Naive thymus-derived CD8-positive, alpha-beta T cell (primary cell): ENCODE data around the gene BRIP1. TPM values are rescaled to one million over a fixed set of nuclear protein-coding genes. Genes with fewer than 3 reads are reported as not detected.
"Not testable (repeated sequence)": the region's sequence is repeated elsewhere in the genome, so short reads cannot be mapped to it uniquely, and the experiment has no call there.

ENCODE experiments used
- ATAC-seq, 2 donors: fragments of 150-1000 bp; cut with Tn5 transposase in 1 of 2; sonication (Bioruptor Pico), chemical (Tn5 transposase) in 1 of 2; 1 replicate in 1 of 2; 2 replicates in 1 of 2; pipeline ENCODE4 v1.10.0; 2021; ENCODE audit warnings: mild to moderate bottlenecking in 2 of 2, moderate library complexity in 2 of 2
- POLR2A ChIA-PET: fragments of 350-600 bp; sonication (Branson Sonifier 250); formaldehyde crosslinking; loops from one replicate; lab custom pipeline; 2021; ENCODE audit warnings: antibody characterized with exemption; lab: Charles Lee
- DNase-seq, 10 donors: peaks; one replicate each; pipeline versions ENCODE4 v3.0.0 to v3.0.0-alpha.2; 2020 to 2022
- H3K27ac Mint-ChIP-seq, 10 donors: one replicate each; pipeline ENCODE4 v1.8.0; 2020 to 2022; ENCODE audit warnings: mild to moderate bottlenecking in 10 of 10, mixed read lengths in 10 of 10, moderate library complexity in 4 of 10, inconsistent platforms in 1 of 10
- H3K27me3 Mint-ChIP-seq, 5 donors: one replicate each; pipeline ENCODE4 v1.8.0; 2021 to 2022; ENCODE audit warnings: mixed read lengths in 5 of 5
- H3K36me3 Mint-ChIP-seq, 3 donors: one replicate each; pipeline ENCODE4 v1.8.0; 2020 to 2022; ENCODE audit warnings: mixed read lengths in 3 of 3, mild to moderate bottlenecking in 2 of 3, inconsistent platforms in 1 of 3
- H3K4me1 Mint-ChIP-seq, 4 donors: one replicate each; pipeline ENCODE4 v1.8.0; 2021 to 2022; ENCODE audit warnings: mixed read lengths in 4 of 4
- H3K4me3 Mint-ChIP-seq, 10 donors: one replicate each; pipeline ENCODE4 v1.8.0; 2020 to 2022; ENCODE audit warnings: mild to moderate bottlenecking in 10 of 10, mixed read lengths in 10 of 10, moderate library complexity in 6 of 10, inconsistent platforms in 1 of 10
- H3K9me3 Mint-ChIP-seq, 9 donors: one replicate each; pipeline ENCODE4 v1.8.0; 2020 to 2022; ENCODE audit warnings: mixed read lengths in 9 of 9, mild to moderate bottlenecking in 3 of 9, inconsistent platforms in 1 of 9, moderate library complexity in 1 of 9
- polyA plus RNA-seq, 3 donors: library from polyadenylated mRNA; unstranded; fragments of 300-500 nt; fragmentation: Illumina TruSeq; gene quantifications; one replicate each; pipeline ENCODE4 v1.2.3, GENCODE V29; 2021
- total RNA-seq, 8 experiments: library from RNA in 2 of 8; stranded (reverse) in 2 of 8; gene quantifications; one replicate each; pipeline ENCODE4 v1.2.3 and lab custom pipeline; 2021 to 2026

BRIP1 gene
- total and polyA plus RNA-seq, 5 experiments from 2014 or later, result 0.46 to 0.77 (median 0.74) TPM; not detected in 1

GRCh38 chr17:61836266-61837174 lies 26.8 kb downstream of the BRIP1 start:
- Mint-ChIP-seq H3K27me3 (no peaks in the 10 kb centered on the region), H3K9me3 (no peaks in the 10 kb centered on the region), H3K4me1 (peaks cover 0 to 2% (median 0%) of the 10 kb centered on the region in 4 donors), H3K36me3 (no peaks in the 10 kb centered on the region), H3K4me3 (no peak overlapping the region), H3K27ac (no peak overlapping the region)
- POLR2A ChIA-PET, result no interaction called here
- DNase-seq (no peak), ATAC-seq (no peak)

- no peaks in the 10 kb centered on the region for H3K27me3 Mint-ChIP-seq
- POLR2A ChIA-PET, result no interaction called here
- no peak overlapping the region for H3K27ac Mint-ChIP-seq
- ATAC-seq, result no peak
- DNase-seq, result no peak
- H3K9me3 Mint-ChIP-seq, result no peaks in the 10 kb centered on the region
- H3K36me3 Mint-ChIP-seq, result no peaks in the 10 kb centered on the region
- no peak overlapping the region for H3K4me3 Mint-ChIP-seq
- H3K4me1 Mint-ChIP-seq, result peaks cover 0 to 2% (median 0%) of the 10 kb centered on the region in 4 donors
Measured at GRCh38 chr17:61835606-61836005, 27.7 kb downstream of the BRIP1 start.

GRCh38 chr17:61834610-61835009 lies 28.7 kb downstream of the BRIP1 start:
- H3K9me3 Mint-ChIP-seq, result no peaks in the 10 kb centered on the region
- POLR2A ChIA-PET, result no interaction called here
- peaks cover 0 to 2% (median 0%) of the 10 kb centered on the region in 4 donors for H3K4me1 Mint-ChIP-seq
- ATAC-seq (no peak), DNase-seq (no peak)
- no peaks in the 10 kb centered on the region for H3K27me3 Mint-ChIP-seq
- H3K4me3 Mint-ChIP-seq, result no peak overlapping the region
- no peaks in the 10 kb centered on the region for H3K36me3 Mint-ChIP-seq
- no peak overlapping the region for H3K27ac Mint-ChIP-seq

GRCh38 chr17:61833536-61834193 lies 29.7 kb downstream of the BRIP1 start:
- ATAC-seq, result no peak
- POLR2A ChIA-PET, result no interaction called here
- peaks cover 0 to 2% (median 0%) of the 10 kb centered on the region in 4 donors for H3K4me1 Mint-ChIP-seq

GRCh38 chr17:61832463-61832862 lies 30.9 kb downstream of the BRIP1 start:
- ATAC-seq, result no peak
- DNase-seq, result no peak
- POLR2A ChIA-PET, result no interaction called here
- Mint-ChIP-seq H3K36me3 (peaks cover 0 to 4% (median 3%) of the 10 kb centered on the region in 3 donors), H3K9me3 (peaks cover 0 to 4% (median 0%) of the 10 kb centered on the region in 9 donors), H3K4me1 (peaks cover 0 to 2% (median 0%) of the 10 kb centered on the region in 4 donors), H3K4me3 (no peak overlapping the region), H3K27me3 (no peaks in the 10 kb centered on the region), H3K27ac (no peak overlapping the region)

More at GRCh38 chr17:61833536-61834193, 29.7 kb downstream of the BRIP1 start:
- Mint-ChIP-seq H3K4me3 (no peak overlapping the region), H3K27ac (no peak overlapping the region), H3K9me3 (no peaks in the 10 kb centered on the region), H3K27me3 (no peaks in the 10 kb centered on the region), H3K36me3 (no peaks in the 10 kb centered on the region)
- DNase-seq, result no peak

- DNase-seq, result no peak
- Mint-ChIP-seq H3K36me3 (peaks cover 0 to 8% (median 8%) of the 10 kb centered on the region in 3 donors), H3K4me1 (no peaks in the 10 kb centered on the region), H3K27me3 (no peaks in the 10 kb centered on the region), H3K27ac (no peak overlapping the region), H3K9me3 (peaks cover 0 to 8% (median 0%) of the 10 kb centered on the region in 9 donors), H3K4me3 (no peak overlapping the region)
- POLR2A ChIA-PET, result no interaction called here
- ATAC-seq, result no peak
Measured at GRCh38 chr17:61831099-61831498, 32.2 kb downstream of the BRIP1 start.

- no peaks in the 10 kb centered on the region for H3K4me1 Mint-ChIP-seq
- no peak for ATAC-seq
- peaks cover 0 to 8% (median 8%) of the 10 kb centered on the region in 3 donors for H3K36me3 Mint-ChIP-seq
- POLR2A ChIA-PET, result no interaction called here
- no peak for DNase-seq
- H3K27me3 Mint-ChIP-seq, result no peaks in the 10 kb centered on the region
- H3K27ac Mint-ChIP-seq, result no peak overlapping the region
- H3K9me3 Mint-ChIP-seq, result peaks cover 0 to 8% (median 0%) of the 10 kb centered on the region in 9 donors
- no peak overlapping the region for H3K4me3 Mint-ChIP-seq
Measured at GRCh38 chr17:61828694-61829093, 34.6 kb downstream of the BRIP1 start.

GRCh38 chr17:61827649-61828395 lies 35.5 kb downstream of the BRIP1 start:
- Mint-ChIP-seq H3K27me3 (peaks cover 0 to 3% (median 0%) of the 10 kb centered on the region in 5 donors), H3K27ac (no peak overlapping the region), H3K36me3 (peaks cover 0 to 8% (median 8%) of the 10 kb centered on the region in 3 donors), H3K4me3 (no peak overlapping the region), H3K9me3 (peaks cover 0 to 8% (median 0%) of the 10 kb centered on the region in 9 donors), H3K4me1 (no peaks in the 10 kb centered on the region)
- DNase-seq, result no peak
- POLR2A ChIA-PET, result no interaction called here
- ATAC-seq, result no peak

- H3K36me3 Mint-ChIP-seq, H3K4me3 Mint-ChIP-seq, H3K9me3 Mint-ChIP-seq, H3K27me3 Mint-ChIP-seq, POLR2A ChIA-PET, H3K27ac Mint-ChIP-seq, DNase-seq, ATAC-seq, H3K4me1 Mint-ChIP-seq: not testable (repeated sequence)
Measured at GRCh38 chr17:61826866-61827265, 36.5 kb downstream of the BRIP1 start.

GRCh38 chr17:61826198-61826597 lies 37.1 kb downstream of the BRIP1 start:
- ATAC-seq, H3K4me1 Mint-ChIP-seq, H3K4me3 Mint-ChIP-seq, H3K9me3 Mint-ChIP-seq, POLR2A ChIA-PET, H3K27me3 Mint-ChIP-seq, DNase-seq, H3K27ac Mint-ChIP-seq: not testable (repeated sequence)
- H3K36me3 Mint-ChIP-seq, result peaks cover 0 to 12% (median 8%) of the 10 kb centered on the region in 3 donors

- Mint-ChIP-seq H3K27ac (no peak overlapping the region), H3K9me3 (peaks cover 0 to 8% (median 0%) of the 10 kb centered on the region in 9 donors), H3K4me1 (no peaks in the 10 kb centered on the region), H3K27me3 (peaks cover 0 to 3% (median 0%) of the 10 kb centered on the region in 5 donors), H3K4me3 (no peak overlapping the region), H3K36me3 (peaks cover 0 to 15% (median 8%) of the 10 kb centered on the region in 3 donors)
- POLR2A ChIA-PET, result no interaction called here
- ATAC-seq (no peak), DNase-seq (no peak)
Measured at GRCh38 chr17:61825448-61826137, 37.7 kb downstream of the BRIP1 start.
